Breast epithelium (tissue), 3 donors: ENCODE results near the gene ESM1.

Experiments used
- CTCF ChIP-seq, 3 donors: fragments of 450-650 bp; IDR thresholded peaks; one replicate each; pipeline ENCODE4 v1.5.1; 2016 to 2017; ENCODE audit warnings: antibody characterized with exemption in 3 of 3, mild to moderate bottlenecking in 3 of 3, moderate library complexity in 3 of 3
- POLR2A ChIP-seq: fragments of 450-650 bp; IDR thresholded peaks from one replicate; pipeline ENCODE4 v1.6.1; 2016; ENCODE audit warnings: antibody characterized with exemption, mild to moderate bottlenecking, moderate library complexity

- TF ChIP-seq CTCF (IDR thresholded peaks at IDR 0.05), result no peak
- TF ChIP-seq POLR2A, result no peak
These were observed 36.4 kb upstream of the ESM1 start for GRCh38 chr5:55021821-55022220.
